HepG2 (cell line): ENCODE data around the gene PCNP. TPM values are rescaled to one million over a fixed set of nuclear protein-coding genes. Genes with fewer than 3 reads are reported as not detected.

Source experiments
- FOSL2 ChIP-seq: sonication (generic); formaldehyde crosslinking; IDR thresholded peaks from 2 replicates; pipeline ENCODE4 v1.4.0; 2020; ENCODE audit warnings: missing genetic modification reagents
- HIVEP1 ChIP-seq: sonication (generic); formaldehyde crosslinking; IDR thresholded peaks from 2 replicates; pipeline ENCODE4 v1.4.0; 2020; ENCODE audit warnings: mild to moderate bottlenecking, missing genetic modification reagents
- HNRNPK ChIP-seq: fragments of 200-400 bp; formaldehyde crosslinking; IDR thresholded peaks from 2 replicates; pipeline ENCODE4 v1.6.1; 2018; ENCODE audit warnings: low read length, low read depth, moderate library complexity, mild to moderate bottlenecking; ENCODE audit not compliant: poor library complexity, severe bottlenecking
- IKZF1 ChIP-seq: fragments of 450-650 bp; IDR thresholded peaks from 2 replicates; pipeline ENCODE4 v1.7.1; 2016
- IRX3 ChIP-seq: sonication (generic); formaldehyde crosslinking; IDR thresholded peaks from 2 replicates; pipeline ENCODE4 v1.8.1; 2023; ENCODE audit warnings: mild to moderate bottlenecking, low read depth, missing genetic modification reagents, borderline replicate concordance
- MBNL3 ChIP-seq: fragments of 250-450 bp; sonication (Bioruptor Pico); conservative IDR thresholded peaks from 2 replicates; pipeline ENCODE4 v1.8.0; 2022; ENCODE audit warnings: mild to moderate bottlenecking, inconsistent platforms
- MEIS2 ChIP-seq: sonication (generic); formaldehyde crosslinking; IDR thresholded peaks from 2 replicates; pipeline ENCODE4 v1.9.0; 2021; ENCODE audit warnings: mild to moderate bottlenecking, missing genetic modification reagents
- MYC ChIP-seq: sonication (generic); formaldehyde crosslinking; IDR thresholded peaks from 2 replicates; pipeline ENCODE4 v1.9.0; 2021; ENCODE audit warnings: missing genetic modification reagents, borderline replicate concordance
- SMARCC2 ChIP-seq: fragments of 450-650 bp; IDR thresholded peaks from 2 replicates; pipeline ENCODE4 v1.6.1; 2017; ENCODE audit warnings: antibody characterized with exemption, mild to moderate bottlenecking
- USF2 ChIP-seq, 2 experiments: sonication (generic) in 1 of 2; formaldehyde crosslinking in 1 of 2; IDR thresholded peaks; 2 replicates each; pipeline versions ENCODE4 v1.5.1 to v1.6.1; 2011 to 2020; ENCODE audit warnings: borderline replicate concordance in 1 of 2, low read depth in 1 of 2, low read length in 1 of 2, mild to moderate bottlenecking in 1 of 2, missing genetic modification reagents in 1 of 2, moderate library complexity in 1 of 2
- XBP1 ChIP-seq: sonication (generic); formaldehyde crosslinking; IDR thresholded peaks from 2 replicates; pipeline ENCODE4 v1.5.0; 2020; ENCODE audit warnings: missing genetic modification reagents
- ZFX ChIP-seq: sonication (generic); formaldehyde crosslinking; IDR thresholded peaks from 2 replicates; pipeline ENCODE4 v1.4.0; 2020; ENCODE audit warnings: mild to moderate bottlenecking, low read depth, missing genetic modification reagents, moderate library complexity
- ZHX1 ChIP-seq: sonication (generic); formaldehyde crosslinking; IDR thresholded peaks from 2 replicates; pipeline ENCODE4 v1.8.1; 2022; ENCODE audit warnings: low read depth, mild to moderate bottlenecking, missing genetic modification reagents
- ZNF10 ChIP-seq: sonication (generic); formaldehyde crosslinking; IDR thresholded peaks from 2 replicates; pipeline ENCODE4 v1.4.0; 2020; ENCODE audit warnings: mild to moderate bottlenecking, low read depth, missing genetic modification reagents, borderline replicate concordance
- ZNF232 ChIP-seq: sonication (generic); formaldehyde crosslinking; IDR thresholded peaks from 2 replicates; pipeline ENCODE4 v1.4.0; 2020; ENCODE audit warnings: missing genetic modification reagents, borderline replicate concordance
- ZNF234 ChIP-seq: sonication (generic); formaldehyde crosslinking; conservative IDR thresholded peaks from 2 replicates; pipeline ENCODE4 v1.5.1; 2020; ENCODE audit warnings: mild to moderate bottlenecking, missing genetic modification reagents
- ZNF235 ChIP-seq: sonication (generic); formaldehyde crosslinking; IDR thresholded peaks from 2 replicates; pipeline ENCODE4 v1.8.1; 2023; ENCODE audit warnings: mild to moderate bottlenecking, missing genetic modification reagents, borderline replicate concordance
- ZNF280B ChIP-seq: sonication (generic); formaldehyde crosslinking; IDR thresholded peaks from 2 replicates; pipeline ENCODE4 v1.5.0; 2020; ENCODE audit warnings: missing genetic modification reagents, mild to moderate bottlenecking, borderline replicate concordance
- ZNF350 ChIP-seq: sonication (generic); formaldehyde crosslinking; IDR thresholded peaks from 2 replicates; pipeline ENCODE4 v1.4.0; 2020; ENCODE audit warnings: mild to moderate bottlenecking, low read depth, missing genetic modification reagents, borderline replicate concordance
- ZSCAN9 ChIP-seq: IDR thresholded peaks from 2 replicates; pipeline ENCODE4 v1.6.1; 2016; ENCODE audit warnings: borderline replicate concordance
- polyA plus RNA-seq, 8 experiments: library from polyadenylated mRNA; depleted of rRNA in 3 of 8; stranded (reverse) in 7 of 8; unstranded in 1 of 8; fragments of >200 nt; fragmentation: Illumina TruSeq in 4 of 8; extraction: Trizol in 4 of 8; gene quantifications; 2 replicates each; pipeline versions ENCODE4 v1.2.1 to v1.2.3, GENCODE V29; 2011 to 2016; ENCODE audit warnings: low read depth in 4 of 8, missing spikeins in 1 of 8, mixed read lengths in 1 of 8; ENCODE audit not compliant: insufficient read depth in 1 of 8
- total RNA-seq, 5 experiments: library from RNA; depleted of rRNA; stranded (reverse); fragments of >200 nt; fragmentation: Illumina TruSeq; extraction: Trizol; gene quantifications; 2 replicates each; pipeline ENCODE4 v1.2.3, GENCODE V29; 2016; ENCODE audit warnings: low read depth in 1 of 5

The PCNP gene
- total and polyA plus RNA-seq, 2 of the 13 experiments (the other 11 are each of a cell fraction or from before 2014, with no cell fraction given), result 44.1 to 78.2 TPM

- TF ChIP-seq MEIS2 (CRISPR knock-in tag) (peak; percentile 37; the same call in 1 of the 2 replicates), USF2 (IDR thresholded peaks at IDR 0.05; ENCODE audit: low read depth, low read length) (no peak), USF2 (CRISPR knock-in tag; IDR thresholded peaks at IDR 0.05; ENCODE audit: borderline replicate concordance) (no peak), HNRNPK (peak; percentile 89), ZHX1 (CRISPR knock-in tag) (peak; percentile 12; the same call in 1 of the 2 replicates), IKZF1 (no peak), MYC (CRISPR knock-in tag) (no peak; the same call in 1 of the 2 replicates), MBNL3 (CRISPR knock-in tag) (no peak), FOSL2 (no peak), ZSCAN9 (CRISPR knock-in tag) (no peak), SMARCC2 (no peak), ZNF10 (CRISPR knock-in tag) (no peak), IRX3 (peak; percentile 74), HIVEP1 (peak; percentile 72), ZFX (CRISPR knock-in tag) (peak; percentile 97), XBP1 (CRISPR knock-in tag) (no peak), ZNF350 (CRISPR knock-in tag) (no peak; the same call in 1 of the 2 replicates), ZNF280B (CRISPR knock-in tag) (peak; percentile 74; the same call in 1 of the 2 replicates), ZNF232 (CRISPR knock-in tag) (peak; percentile 58; the same call in 1 of the 2 replicates), ZNF235 (CRISPR knock-in tag) (peak; percentile 76; the same call in 1 of the 2 replicates), ZNF234 (CRISPR knock-in tag) (no peak)
These were observed 570 bp downstream of the PCNP start (continued) for GRCh38 chr3:101574388-101575112.
